GM13976 (cell line): Measurements from ENCODE around the gene ADAMTS13.
"Not testable (repeated sequence)": the region's sequence is repeated elsewhere in the genome, so short reads cannot be mapped to it uniquely, and the experiment has no call there.

Experiments
- DNase-seq: peaks from one replicate; pipeline ENCODE4 v3.0.0; 2012; ENCODE audit warnings: low spot score
- in situ Hi-C: fragments of 300-500 bp; cut with MboI; formaldehyde crosslinking; loops from one replicate; pipeline ENCODE4 v1.12.0; 2022; ENCODE audit warnings: low sequenced_read_pairs, mixed read lengths, inconsistent platforms; ENCODE audit not compliant: unreplicated experiment
- TF ChIP-seq, protein P1 (sequence below): IDR thresholded peaks from 2 replicates; pipeline ENCODE4 v1.5.1; 2012; ENCODE audit warnings: borderline replicate concordance, mild to moderate bottlenecking; ENCODE audit not compliant: insufficient read depth; ENCODE audit errors: extremely low read depth, missing control alignments, control extremely low read depth

ADAMTS13 gene

DNA sequence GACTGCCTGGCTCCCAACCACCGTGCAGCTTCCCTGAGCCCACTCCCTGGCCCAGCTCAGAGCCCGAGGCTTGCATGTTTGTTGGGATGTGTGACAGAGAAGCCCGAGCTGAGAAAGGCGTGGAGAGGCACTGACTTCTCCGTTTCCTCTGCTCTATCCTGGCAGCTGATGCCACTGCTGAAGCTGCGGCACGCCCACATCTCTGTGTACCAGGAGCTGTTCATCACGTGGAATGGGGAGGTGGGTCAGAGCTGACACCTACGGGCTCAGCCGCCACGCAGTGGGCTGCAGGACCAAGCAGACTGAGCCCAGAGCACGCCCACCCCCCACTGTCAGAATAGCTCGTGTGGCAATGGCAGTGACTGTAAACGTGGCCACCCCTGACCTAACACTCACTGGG lies 36.7 kb upstream of the ADAMTS13 start:
- DNase-seq: no peak
- in situ Hi-C loops: no loop called here
- TF ChIP-seq, protein P1, sequence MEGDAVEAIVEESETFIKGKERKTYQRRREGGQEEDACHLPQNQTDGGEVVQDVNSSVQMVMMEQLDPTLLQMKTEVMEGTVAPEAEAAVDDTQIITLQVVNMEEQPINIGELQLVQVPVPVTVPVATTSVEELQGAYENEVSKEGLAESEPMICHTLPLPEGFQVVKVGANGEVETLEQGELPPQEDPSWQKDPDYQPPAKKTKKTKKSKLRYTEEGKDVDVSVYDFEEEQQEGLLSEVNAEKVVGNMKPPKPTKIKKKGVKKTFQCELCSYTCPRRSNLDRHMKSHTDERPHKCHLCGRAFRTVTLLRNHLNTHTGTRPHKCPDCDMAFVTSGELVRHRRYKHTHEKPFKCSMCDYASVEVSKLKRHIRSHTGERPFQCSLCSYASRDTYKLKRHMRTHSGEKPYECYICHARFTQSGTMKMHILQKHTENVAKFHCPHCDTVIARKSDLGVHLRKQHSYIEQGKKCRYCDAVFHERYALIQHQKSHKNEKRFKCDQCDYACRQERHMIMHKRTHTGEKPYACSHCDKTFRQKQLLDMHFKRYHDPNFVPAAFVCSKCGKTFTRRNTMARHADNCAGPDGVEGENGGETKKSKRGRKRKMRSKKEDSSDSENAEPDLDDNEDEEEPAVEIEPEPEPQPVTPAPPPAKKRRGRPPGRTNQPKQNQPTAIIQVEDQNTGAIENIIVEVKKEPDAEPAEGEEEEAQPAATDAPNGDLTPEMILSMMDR: no peak

DNA sequence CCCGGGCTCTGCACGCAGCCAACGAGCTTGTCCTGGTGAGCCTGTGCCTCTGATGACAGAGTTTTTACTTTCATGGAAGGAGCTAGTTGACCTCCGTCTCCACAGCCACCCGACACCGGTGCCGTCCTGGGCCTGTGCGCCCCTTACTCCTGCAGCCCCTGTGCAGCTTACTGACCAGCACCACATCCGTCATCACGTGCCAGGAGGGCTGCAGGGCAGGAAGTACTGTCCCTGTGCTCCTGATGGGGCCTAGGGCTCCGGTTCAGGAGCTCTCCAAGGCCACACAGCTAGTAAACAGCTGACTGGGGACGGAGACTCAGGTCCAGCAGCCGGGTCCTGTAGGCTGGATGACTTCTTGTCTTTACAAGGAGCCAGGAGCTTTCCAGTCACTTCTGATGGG lies 35.8 kb upstream of the ADAMTS13 start:
- DNase-seq: no peak
- TF ChIP-seq, protein P1: no peak
- in situ Hi-C loops: no loop called here

DNA sequence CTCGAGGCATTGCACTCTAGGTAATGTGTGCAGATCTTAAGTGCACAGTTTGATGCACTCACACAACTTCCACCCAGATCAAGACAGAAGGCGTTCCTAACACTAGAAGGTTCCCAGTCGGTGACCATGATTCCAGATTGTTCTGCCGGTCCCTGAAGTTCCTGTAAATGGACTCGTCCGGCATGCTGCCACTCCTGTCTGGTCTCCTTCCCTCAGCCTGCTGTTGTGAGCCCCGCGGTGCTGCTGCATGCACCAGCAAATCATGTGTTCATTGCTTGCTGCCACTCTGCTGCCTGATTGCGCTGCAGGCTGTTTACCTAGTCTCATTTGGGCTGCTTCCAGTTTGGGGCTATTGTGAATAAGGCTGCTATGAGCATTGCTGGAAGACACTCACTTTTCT lies 34.5 kb upstream of the ADAMTS13 start:
- TF ChIP-seq, protein P1: no peak
- in situ Hi-C loops: no loop called here
- DNase-seq: no peak

DNA sequence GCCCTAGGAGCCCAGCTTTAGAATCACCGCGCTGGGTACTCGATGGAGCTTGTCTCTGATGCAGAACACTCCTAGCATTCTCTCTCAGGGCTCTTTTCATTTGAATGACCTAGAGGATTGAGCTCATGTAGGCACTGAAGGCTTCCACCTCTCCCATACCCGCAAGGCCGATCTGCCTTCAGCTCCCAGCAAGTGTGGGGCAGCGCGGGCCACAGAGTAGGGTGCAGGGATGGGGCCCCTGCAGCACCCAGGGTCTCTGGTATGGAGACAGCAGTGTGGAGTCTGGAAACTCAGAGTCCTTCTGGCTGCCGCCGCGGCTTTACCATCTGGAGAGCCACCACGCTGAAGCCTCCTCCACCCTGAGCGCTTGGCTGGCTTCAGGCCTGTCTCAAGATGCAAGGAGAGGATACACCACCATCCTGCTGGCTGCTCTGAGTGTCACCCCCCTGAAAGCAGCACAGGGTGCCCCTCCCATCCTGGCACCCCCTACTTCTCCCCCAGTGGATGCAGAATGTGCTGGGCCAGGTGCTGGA lies 33.1 kb upstream of the ADAMTS13 start:
- in situ Hi-C loops: no loop called here
- DNase-seq: no peak
- TF ChIP-seq, protein P1: no peak

DNA sequence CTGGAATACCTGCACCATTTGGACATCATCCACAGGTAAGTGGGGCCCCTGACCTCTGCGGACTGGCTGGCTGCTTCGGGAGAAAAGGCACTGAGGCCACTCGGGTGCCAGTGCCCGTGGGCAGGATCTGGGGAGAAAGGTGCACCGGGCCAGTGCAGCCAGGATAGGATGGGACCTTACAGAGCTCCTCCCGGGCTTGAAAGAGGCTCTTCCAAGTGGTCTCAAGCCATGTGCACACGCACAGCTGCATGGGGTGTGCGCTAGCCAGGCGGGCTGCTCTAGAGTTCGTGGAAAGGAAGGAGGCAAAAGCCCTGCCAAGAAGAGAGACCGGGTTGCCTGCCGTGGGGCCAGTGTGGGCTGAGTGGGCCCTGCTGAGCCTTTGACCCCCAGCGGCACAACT lies 32.6 kb upstream of the ADAMTS13 start:
- TF ChIP-seq, protein P1: no peak
- in situ Hi-C loops: no loop called here
- no peak for DNase-seq

DNA sequence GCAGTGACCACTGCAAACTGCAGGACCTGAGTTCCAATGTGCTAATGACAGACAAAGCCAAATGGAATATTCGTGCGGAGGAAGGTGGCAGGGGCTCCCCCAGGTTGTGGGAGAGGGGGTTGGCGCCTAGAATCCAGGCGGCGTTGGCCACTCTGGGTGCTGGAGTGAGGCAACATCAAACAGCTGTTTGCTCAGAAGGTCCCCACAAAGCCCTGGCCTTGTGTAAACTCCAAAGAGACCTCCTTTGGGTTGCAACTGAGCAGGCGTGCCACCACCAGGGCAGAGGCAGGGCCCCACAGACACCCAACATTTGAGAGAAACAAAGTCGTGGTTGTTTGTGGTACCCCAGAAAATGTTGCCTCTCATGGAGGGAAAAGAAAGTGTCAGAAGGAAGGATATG lies 31.5 kb upstream of the ADAMTS13 start:
- DNase-seq: no peak
- in situ Hi-C loops: no loop called here
- TF ChIP-seq, protein P1: no peak

DNA sequence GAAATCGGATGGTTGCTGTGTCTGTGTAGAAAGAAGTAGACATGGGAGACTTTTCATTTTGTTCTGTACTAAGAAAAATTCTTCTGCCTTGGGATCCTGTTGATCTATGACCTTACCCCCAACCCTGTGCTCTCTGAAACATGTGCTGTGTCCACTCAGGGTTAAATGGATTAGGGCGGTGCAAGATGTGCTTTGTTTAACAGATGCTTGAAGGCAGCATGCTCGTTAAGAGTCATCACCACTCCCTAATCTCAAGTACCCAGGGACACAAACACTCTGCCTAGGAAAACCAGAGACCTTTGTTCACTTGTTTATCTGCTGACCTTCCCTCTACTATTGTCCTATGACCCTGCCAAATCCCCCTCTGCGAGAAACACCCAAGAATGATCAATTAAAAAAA lies 30.7 kb upstream of the ADAMTS13 start:
- DNase-seq, in situ Hi-C loops: not testable (repeated sequence)

DNA sequence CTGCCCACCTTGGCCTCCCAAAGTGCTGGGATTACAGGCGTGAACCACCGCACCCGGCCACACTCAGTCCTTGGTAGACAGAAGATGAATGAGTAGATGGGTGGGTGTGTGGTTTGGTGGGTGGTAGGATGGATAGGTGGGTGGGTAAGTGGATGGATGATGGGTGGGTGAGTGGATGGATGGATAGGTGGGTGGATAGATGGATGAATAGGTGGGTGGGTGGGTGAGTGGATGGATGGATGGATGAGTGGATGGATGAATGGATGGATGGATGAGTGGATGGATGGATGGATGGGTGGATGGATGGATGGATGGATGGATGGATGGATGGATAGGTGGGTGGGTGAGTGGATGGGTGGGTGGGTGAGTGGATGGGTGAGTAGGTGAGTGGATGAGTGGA lies 29.9 kb upstream of the ADAMTS13 start:
- DNase-seq, in situ Hi-C loops: not testable (repeated sequence)
